ENCODE results near the gene GANAB.
"Not testable (repeated sequence)": the region's sequence is repeated elsewhere in the genome, so short reads cannot be mapped to it uniquely, and the experiment has no call there.

Gene GANAB

GRCh38 chr11:62677156-62677555 is 30.7 kb upstream of the GANAB start:
- no peak for TF ChIP-seq TOX (CRISPR knock-in tag; IDR thresholded peaks at IDR 0.05; ENCODE audit: borderline replicate concordance)
- TF ChIP-seq ZC3H10 (CRISPR knock-in tag; IDR thresholded peaks at IDR 0.05) = no peak
- no peak for TF ChIP-seq PATZ1 (CRISPR knock-in tag; IDR thresholded peaks at IDR 0.05; ENCODE audit: borderline replicate concordance)
- TF ChIP-seq ZFP30 (CRISPR knock-in tag; IDR thresholded peaks at IDR 0.05) = no peak
- no peak for TF ChIP-seq TSHZ2 (CRISPR knock-in tag; IDR thresholded peaks at IDR 0.05)
- TF ChIP-seq SNAI2 (CRISPR knock-in tag; IDR thresholded peaks at IDR 0.05) = no peak
- no peak for TF ChIP-seq GLIS3 (CRISPR knock-in tag; IDR thresholded peaks at IDR 0.05)
- no peak for TF ChIP-seq ESRRG (CRISPR knock-in tag; IDR thresholded peaks at IDR 0.05)
- no peak for TF ChIP-seq BACH2 (CRISPR knock-in tag; IDR thresholded peaks at IDR 0.05; ENCODE audit: borderline replicate concordance)
- TF ChIP-seq OSR1 (CRISPR knock-in tag; IDR thresholded peaks at IDR 0.05) = no peak
- no peak for TF ChIP-seq ZNF70 (CRISPR knock-in tag; IDR thresholded peaks at IDR 0.05)
- TF ChIP-seq CSDC2 (CRISPR knock-in tag; IDR thresholded peaks at IDR 0.05) = no peak
- no peak for ATAC-seq

- TF ChIP-seq SNAI2 (CRISPR knock-in tag; IDR thresholded peaks at IDR 0.05) (no peak), CSDC2 (CRISPR knock-in tag; IDR thresholded peaks at IDR 0.05) (no peak), ARNTL (CRISPR knock-in tag; IDR thresholded peaks at IDR 0.05; ENCODE audit: borderline replicate concordance, low read depth) (no peak), TSHZ2 (CRISPR knock-in tag; IDR thresholded peaks at IDR 0.05) (no peak), ZNF565 (CRISPR knock-in tag; conservative IDR thresholded peaks at IDR 0.05; ENCODE audit: low read depth) (no peak), PPARA (CRISPR knock-in tag; IDR thresholded peaks at IDR 0.05; ENCODE audit: borderline replicate concordance) (no peak), ZFP30 (CRISPR knock-in tag; IDR thresholded peaks at IDR 0.05) (no peak), BACH2 (CRISPR knock-in tag; IDR thresholded peaks at IDR 0.05; ENCODE audit: borderline replicate concordance) (no peak), ZFP3 (CRISPR knock-in tag; IDR thresholded peaks at IDR 0.05) (no peak), ISL1 (CRISPR knock-in tag; IDR thresholded peaks at IDR 0.05) (no peak), POU6F1 (CRISPR knock-in tag; IDR thresholded peaks at IDR 0.05; ENCODE audit: borderline replicate concordance, low read depth) (no peak), TCF4 (CRISPR knock-in tag; IDR thresholded peaks at IDR 0.05; ENCODE audit: borderline replicate concordance) (no peak)
- ATAC-seq = no peak
These were observed 30.3 kb upstream of the GANAB start for GRCh38 chr11:62676698-62677097.

- ATAC-seq = not testable (repeated sequence)
These were observed 29.0 kb upstream of the GANAB start for GRCh38 chr11:62675415-62675814.

GRCh38 chr11:62673196-62673525 is 26.7 kb upstream of the GANAB start:
- no peak for ATAC-seq

More at GRCh38 chr11:62673196-62673525, 26.7 kb upstream of the GANAB start:
- TF ChIP-seq ZNF70 (CRISPR knock-in tag; IDR thresholded peaks at IDR 0.05) = no peak
